Cardiac muscle cell (in vitro differentiated cells and primary cell): Measurements from ENCODE around the gene LSM2. TPM values are rescaled to one million over a fixed set of nuclear protein-coding genes. Genes with fewer than 3 reads are reported as not detected.

Experiments used
- DNase-seq, 2 donors: peaks; one replicate each; pipeline versions ENCODE4 v3.0.0 to v3.0.0-alpha.2; 2010 to 2017; ENCODE audit warnings: low read depth in 1 of 2, low spot score in 1 of 2
- H3K27ac ChIP-seq: fragments of 200-600 bp; sonication (generic); 2 replicates; pipeline ENCODE4 v1.5.1; 2016
- H3K27me3 ChIP-seq: fragments of 200-600 bp; sonication (generic); 2 replicates; pipeline ENCODE4 v1.6.0; 2016; ENCODE audit warnings: control low read depth
- H3K36me3 ChIP-seq: fragments of 200-600 bp; sonication (generic); 2 replicates; pipeline ENCODE4 v1.5.1; 2016; ENCODE audit warnings: control low read depth
- H3K4me1 ChIP-seq: fragments of 200-600 bp; sonication (generic); 2 replicates; pipeline ENCODE4 v1.8.1; 2017; ENCODE audit warnings: low read depth, mild to moderate bottlenecking, mixed run types
- H3K4me3 ChIP-seq: fragments of 200-600 bp; sonication (generic); 2 replicates; pipeline ENCODE4 v1.5.1; 2016; ENCODE audit warnings: mild to moderate bottlenecking
- H3K9me3 ChIP-seq: fragments of 200-600 bp; sonication (generic); 2 replicates; pipeline ENCODE4 v1.5.1; 2017; ENCODE audit warnings: low read depth, mild to moderate bottlenecking, control low read depth
- polyA plus RNA-seq: library from polyadenylated mRNA; unstranded; fragments of >200 nt; fragmentation: Nextera tagmentation; extraction: Ambion mirVana; gene quantifications from 2 replicates; pipeline ENCODE4 v1.2.1, GENCODE V29; 2016
- total RNA-seq: library from RNA; depleted of rRNA; stranded (reverse); fragments of >200 nt; gene quantifications from 2 replicates; pipeline ENCODE4 v1.2.3, GENCODE V29; 2016
- TF ChIP-seq, protein P1 (sequence below): IDR thresholded peaks from 2 replicates; pipeline ENCODE4 v1.5.1; 2012; ENCODE audit warnings: low read depth, mild to moderate bottlenecking, low read length

LSM2 gene
- total and polyA plus RNA-seq, 2 experiments from 2014 or later: 64.2 to 76.8 TPM

GRCh38 chr6:31758281-31758680, 48.5 kb downstream of the LSM2 start:
- Histone ChIP-seq H3K9me3 (no peaks in the 10 kb centered on the region), H3K4me3 (no peak overlapping the region), H3K4me1 (peaks cover under 1% of the 10 kb centered on the region), H3K27me3 (no peaks in the 10 kb centered on the region), H3K27ac (no peak overlapping the region), H3K36me3 (no peaks in the 10 kb centered on the region)
- DNase-seq: no peak
- TF ChIP-seq, protein P1, sequence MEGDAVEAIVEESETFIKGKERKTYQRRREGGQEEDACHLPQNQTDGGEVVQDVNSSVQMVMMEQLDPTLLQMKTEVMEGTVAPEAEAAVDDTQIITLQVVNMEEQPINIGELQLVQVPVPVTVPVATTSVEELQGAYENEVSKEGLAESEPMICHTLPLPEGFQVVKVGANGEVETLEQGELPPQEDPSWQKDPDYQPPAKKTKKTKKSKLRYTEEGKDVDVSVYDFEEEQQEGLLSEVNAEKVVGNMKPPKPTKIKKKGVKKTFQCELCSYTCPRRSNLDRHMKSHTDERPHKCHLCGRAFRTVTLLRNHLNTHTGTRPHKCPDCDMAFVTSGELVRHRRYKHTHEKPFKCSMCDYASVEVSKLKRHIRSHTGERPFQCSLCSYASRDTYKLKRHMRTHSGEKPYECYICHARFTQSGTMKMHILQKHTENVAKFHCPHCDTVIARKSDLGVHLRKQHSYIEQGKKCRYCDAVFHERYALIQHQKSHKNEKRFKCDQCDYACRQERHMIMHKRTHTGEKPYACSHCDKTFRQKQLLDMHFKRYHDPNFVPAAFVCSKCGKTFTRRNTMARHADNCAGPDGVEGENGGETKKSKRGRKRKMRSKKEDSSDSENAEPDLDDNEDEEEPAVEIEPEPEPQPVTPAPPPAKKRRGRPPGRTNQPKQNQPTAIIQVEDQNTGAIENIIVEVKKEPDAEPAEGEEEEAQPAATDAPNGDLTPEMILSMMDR: no peak

DNA sequence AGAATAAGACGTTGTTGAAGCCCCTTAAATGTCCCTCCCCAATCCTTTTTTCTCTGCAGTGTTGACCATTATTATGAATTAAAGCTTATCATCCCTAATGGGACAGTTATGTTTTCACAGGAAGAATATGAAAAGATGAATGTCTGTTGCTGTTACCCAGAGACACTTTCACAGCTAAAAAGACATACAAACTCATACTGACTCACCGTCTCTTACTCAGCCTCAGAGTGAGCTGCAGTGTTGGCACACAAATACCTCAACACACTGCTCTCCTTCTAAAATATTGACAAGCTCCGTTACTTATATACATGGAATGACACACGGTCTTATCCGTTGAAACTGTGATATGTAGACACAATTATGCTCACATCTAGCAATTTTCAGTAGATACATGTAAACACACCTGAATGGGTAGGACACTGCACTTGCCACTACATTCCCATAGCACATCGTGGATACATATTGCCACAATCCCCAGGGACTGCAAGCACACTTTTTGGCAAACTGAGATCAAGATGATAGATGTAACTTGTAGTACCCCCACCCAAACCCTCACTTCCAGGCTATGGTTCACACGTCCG, 53.9 kb downstream of the LSM2 start:
- no peaks in the 10 kb centered on the region for H3K36me3 ChIP-seq
- H3K27ac ChIP-seq: no peak overlapping the region
- no peaks in the 10 kb centered on the region for H3K9me3 ChIP-seq
- peak in 1 of 2 donors; percentile 46 for DNase-seq
- TF ChIP-seq, protein P1: no peak
- no peak overlapping the region for H3K4me3 ChIP-seq
- H3K4me1 ChIP-seq: no peaks in the 10 kb centered on the region
- H3K27me3 ChIP-seq: no peaks in the 10 kb centered on the region

DNA sequence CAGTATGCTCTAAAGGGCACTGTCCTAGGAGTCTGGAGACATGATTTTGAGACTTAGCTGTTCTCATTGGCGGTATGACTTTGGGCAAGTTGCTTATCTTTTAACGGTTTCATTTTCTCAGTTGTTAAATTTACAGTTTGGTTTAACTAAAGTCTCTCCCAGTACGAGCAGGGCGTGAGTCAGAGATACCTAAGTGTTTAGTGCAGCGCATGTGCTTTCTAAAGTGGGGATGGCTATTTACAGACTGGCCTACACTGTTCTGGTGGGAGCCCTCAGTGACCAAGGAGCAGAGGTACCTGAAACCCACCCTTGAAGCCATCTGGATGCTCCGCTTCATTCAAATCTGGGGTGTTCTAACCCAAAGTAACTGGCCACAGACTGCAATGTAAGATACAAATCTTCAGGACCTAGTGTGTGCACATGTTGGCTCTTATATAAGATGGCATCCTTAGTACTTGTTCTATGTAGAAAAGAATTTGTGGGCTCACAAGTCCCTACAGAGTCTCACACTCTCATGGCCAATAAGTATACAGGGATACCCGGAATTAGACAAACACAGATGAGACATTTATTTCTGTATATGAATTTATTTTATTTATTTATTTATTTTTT, 56.2 kb downstream of the LSM2 start:
- Histone ChIP-seq H3K9me3 (no peaks in the 10 kb centered on the region), H3K27me3 (no peaks in the 10 kb centered on the region), H3K27ac (no peak overlapping the region), H3K4me3 (no peak overlapping the region), H3K4me1 (no peaks in the 10 kb centered on the region), H3K36me3 (no peaks in the 10 kb centered on the region)
- DNase-seq: no peak
- TF ChIP-seq, protein P1: no peak

GRCh38 chr6:31749301-31750036, 57.3 kb downstream of the LSM2 start:
- H3K27ac ChIP-seq: no peak overlapping the region
- no peaks in the 10 kb centered on the region for H3K27me3 ChIP-seq
- DNase-seq: no peak
- no peaks in the 10 kb centered on the region for H3K4me1 ChIP-seq
- no peaks in the 10 kb centered on the region for H3K36me3 ChIP-seq
- H3K9me3 ChIP-seq: no peaks in the 10 kb centered on the region
- H3K4me3 ChIP-seq: no peak overlapping the region
- TF ChIP-seq, protein P1: no peak

Other genes with a start within 250 kb of the LSM2 start
Only the 30 nearest of the 40 such genes appear.
- 494 and 510 TPM in 2 replicates for gene BAG6, start 154.3 kb downstream of the LSM2 start, total RNA-seq
- gene BAG6, start 154.3 kb downstream of the LSM2 start, polyA plus RNA-seq: 115 TPM in 2 replicates
- gene APOM, start 151.1 kb downstream of the LSM2 start, total RNA-seq: 2.3 and 2.5 TPM in 2 replicates
- 2.5 and 3.5 TPM in 2 replicates for gene APOM, start 151.1 kb downstream of the LSM2 start, polyA plus RNA-seq
- 24.5 and 27.4 TPM in 2 replicates for gene C6orf47, start 146.2 kb downstream of the LSM2 start, total RNA-seq
- gene C6orf47, start 146.2 kb downstream of the LSM2 start, polyA plus RNA-seq: 22.0 and 29.2 TPM in 2 replicates
- gene GPANK1, start 142.0 kb downstream of the LSM2 start, total RNA-seq: 28.8 and 36.2 TPM in 2 replicates
- gene GPANK1, start 142.0 kb downstream of the LSM2 start, polyA plus RNA-seq: 27.5 and 37.2 TPM in 2 replicates
- gene CSNK2B, start 140.9 kb downstream of the LSM2 start, total RNA-seq: 310 and 375 TPM in 2 replicates
- 277 and 280 TPM in 2 replicates for gene CSNK2B, start 140.9 kb downstream of the LSM2 start, polyA plus RNA-seq
- gene LY6G5B, start 137.0 kb downstream of the LSM2 start, total RNA-seq: 3.9 and 6.8 TPM in 2 replicates
- 13.2 and 16.5 TPM in 2 replicates for gene LY6G5B, start 137.0 kb downstream of the LSM2 start, polyA plus RNA-seq
- gene LY6G5C, start 125.9 kb downstream of the LSM2 start, total RNA-seq: 0.54 and 1.2 TPM in 2 replicates
- 5.0 and 9.0 TPM in 2 replicates for gene LY6G5C, start 125.9 kb downstream of the LSM2 start, polyA plus RNA-seq
- 48.0 and 66.3 TPM in 2 replicates for gene ABHD16A, start 103.6 kb downstream of the LSM2 start, total RNA-seq
- 61.5 and 65.1 TPM in 2 replicates for gene ABHD16A, start 103.6 kb downstream of the LSM2 start, polyA plus RNA-seq
- gene LY6G6F, start 100.1 kb downstream of the LSM2 start, total RNA-seq: not detected in 2 replicates
- not detected in 2 replicates for gene LY6G6F, start 100.1 kb downstream of the LSM2 start, polyA plus RNA-seq
- gene LY6G6D, start 91.6 kb downstream of the LSM2 start, total RNA-seq: not detected in 2 replicates
- not detected in 2 replicates for gene LY6G6D, start 91.6 kb downstream of the LSM2 start, polyA plus RNA-seq
- gene LY6G6C, start 85.2 kb downstream of the LSM2 start, total RNA-seq: not detected in 2 replicates
- 0.24 TPM in 1 of 2 replicates, not detected in the other for gene LY6G6C, start 85.2 kb downstream of the LSM2 start, polyA plus RNA-seq
- not detected in 2 replicates for gene MPIG6B, start 83.6 kb downstream of the LSM2 start, total RNA-seq
- not detected in 2 replicates for gene MPIG6B, start 83.6 kb downstream of the LSM2 start, polyA plus RNA-seq
- gene DDAH2, start 77.7 kb downstream of the LSM2 start, total RNA-seq: 134 and 138 TPM in 2 replicates
- 154 and 170 TPM in 2 replicates for gene DDAH2, start 77.7 kb downstream of the LSM2 start, polyA plus RNA-seq
- 226 and 274 TPM in 2 replicates for gene CLIC1, start 70.4 kb downstream of the LSM2 start, total RNA-seq
- 318 and 326 TPM in 2 replicates for gene CLIC1, start 70.4 kb downstream of the LSM2 start, polyA plus RNA-seq
- gene MSH5, start 67.0 kb downstream of the LSM2 start, total RNA-seq: 6.6 and 39.4 TPM in 2 replicates
- 7.4 and 16.4 TPM in 2 replicates for gene MSH5, start 67.0 kb downstream of the LSM2 start, polyA plus RNA-seq
- 3.9 and 11.6 TPM in 2 replicates for gene SAPCD1, start 44.3 kb downstream of the LSM2 start, total RNA-seq
- gene SAPCD1, start 44.3 kb downstream of the LSM2 start, polyA plus RNA-seq: 2.1 and 4.2 TPM in 2 replicates
- gene VWA7, start 29.6 kb downstream of the LSM2 start, total RNA-seq: 16.1 and 24.7 TPM in 2 replicates
- 9.9 and 12.3 TPM in 2 replicates for gene VWA7, start 29.6 kb downstream of the LSM2 start, polyA plus RNA-seq
- gene VARS1, start 11.2 kb downstream of the LSM2 start, total RNA-seq: 46.3 and 49.7 TPM in 2 replicates
- gene VARS1, start 11.2 kb downstream of the LSM2 start, polyA plus RNA-seq: 51.5 and 63.9 TPM in 2 replicates
- 1.6 and 3.1 TPM in 2 replicates for gene HSPA1L, start 8.3 kb upstream of the LSM2 start, total RNA-seq
- gene HSPA1L, start 8.3 kb upstream of the LSM2 start, polyA plus RNA-seq: 4.5 and 5.2 TPM in 2 replicates
- gene HSPA1A, start 8.6 kb upstream of the LSM2 start, total RNA-seq: 122 and 167 TPM in 2 replicates
- 51.2 and 92.3 TPM in 2 replicates for gene HSPA1A, start 8.6 kb upstream of the LSM2 start, polyA plus RNA-seq
- 184 and 226 TPM in 2 replicates for gene HSPA1B, start 20.8 kb upstream of the LSM2 start, total RNA-seq
- 88.0 and 88.8 TPM in 2 replicates for gene HSPA1B, start 20.8 kb upstream of the LSM2 start, polyA plus RNA-seq
- 26.6 and 34.9 TPM in 2 replicates for gene NEU1, start 55.9 kb upstream of the LSM2 start, total RNA-seq
- gene NEU1, start 55.9 kb upstream of the LSM2 start, polyA plus RNA-seq: 27.3 and 27.6 TPM in 2 replicates
- gene SLC44A4, start 72.0 kb upstream of the LSM2 start, total RNA-seq: not detected in 2 replicates
- 0.60 TPM in 1 of 2 replicates, not detected in the other for gene SLC44A4, start 72.0 kb upstream of the LSM2 start, polyA plus RNA-seq
- gene EHMT2, start 90.7 kb upstream of the LSM2 start, total RNA-seq: 98.3 and 120 TPM in 2 replicates
- gene EHMT2, start 90.7 kb upstream of the LSM2 start, polyA plus RNA-seq: 89.6 and 115 TPM in 2 replicates
- 20.1 and 32.0 TPM in 2 replicates for gene ZBTB12, start 95.1 kb upstream of the LSM2 start, total RNA-seq
- 0.62 TPM in 1 of 2 replicates, not detected in the other for gene ZBTB12, start 95.1 kb upstream of the LSM2 start, polyA plus RNA-seq
- 1.9 TPM in 2 replicates for gene C2, start 120.8 kb upstream of the LSM2 start, total RNA-seq
- gene C2, start 120.8 kb upstream of the LSM2 start, polyA plus RNA-seq: 0.48 and 1.5 TPM in 2 replicates
- 0.42 and 0.66 TPM in 2 replicates for gene CFB, start 139.1 kb upstream of the LSM2 start, total RNA-seq
- 1.3 TPM in 1 of 2 replicates, not detected in the other for gene CFB, start 139.1 kb upstream of the LSM2 start, polyA plus RNA-seq
- 165 and 186 TPM in 2 replicates for gene NELFE, start 152.0 kb upstream of the LSM2 start, total RNA-seq
- 146 and 201 TPM in 2 replicates for gene NELFE, start 152.0 kb upstream of the LSM2 start, polyA plus RNA-seq
- gene SKIC2, start 152.2 kb upstream of the LSM2 start, total RNA-seq: 36.4 and 62.6 TPM in 2 replicates
- 53.1 and 68.5 TPM in 2 replicates for gene SKIC2, start 152.2 kb upstream of the LSM2 start, polyA plus RNA-seq
- gene DXO, start 165.2 kb upstream of the LSM2 start, total RNA-seq: 36.7 and 44.9 TPM in 2 replicates
- 37.6 and 49.9 TPM in 2 replicates for gene DXO, start 165.2 kb upstream of the LSM2 start, polyA plus RNA-seq